Keratinocyte (primary cell): ENCODE data around the gene CYP46A1. TPM values are rescaled to one million over a fixed set of nuclear protein-coding genes. Genes with fewer than 3 reads are reported as not detected.

Experiments
- DNase-seq: peaks from one replicate; pipeline ENCODE4 v3.0.0-alpha.2; 2011; ENCODE audit warnings: low read depth, missing footprints, low spot score
- FAIRE-seq: peaks from 2 replicates; lab custom pipeline; 2011; peaks lifted over from hg19 to GRCh38; lab: Jason Lieb, UNC
- H2AFZ ChIP-seq: 2 replicates; pipeline ENCODE4 v1.6.0; 2012; ENCODE audit warnings: low read length, control low read depth, inconsistent platforms; ENCODE audit not compliant: control insufficient read depth
- H3K27ac ChIP-seq: 2 replicates; pipeline ENCODE4 v1.5.1; 2011; ENCODE audit warnings: low read length; ENCODE audit not compliant: control insufficient read depth, insufficient read depth
- H3K27me3 ChIP-seq: 3 replicates; pipeline ENCODE4 v1.6.0; 2011; ENCODE audit warnings: low read length; ENCODE audit not compliant: control insufficient read depth, insufficient read depth; ENCODE audit errors: extremely low read depth
- H3K36me3 ChIP-seq, 2 experiments: 2 replicates in 1 of 2; 3 replicates in 1 of 2; pipeline ENCODE4 v1.5.1; 2011; ENCODE audit warnings: low read length in 2 of 2, mild to moderate bottlenecking in 1 of 2; ENCODE audit not compliant: control insufficient read depth in 2 of 2, insufficient read depth in 2 of 2; ENCODE audit errors: extremely low read depth in 1 of 2
- H3K4me1 ChIP-seq: 3 replicates; pipeline ENCODE4 v1.5.1; 2011; ENCODE audit warnings: low read length; ENCODE audit not compliant: control insufficient read depth, insufficient read depth; ENCODE audit errors: extremely low read depth
- H3K4me2 ChIP-seq: 3 replicates; pipeline ENCODE4 v1.6.0; 2011; ENCODE audit warnings: low read depth, low read length; ENCODE audit not compliant: control insufficient read depth, insufficient read depth; ENCODE audit errors: extremely low read depth
- H3K4me3 ChIP-seq, 3 experiments: fragments of 200-600 bp in 1 of 3; sonication (generic) in 1 of 3; 2 replicates in 2 of 3; 3 replicates in 1 of 3; pipeline ENCODE4 v1.5.1; 2011 to 2016; ENCODE audit warnings: low read length in 3 of 3, mild to moderate bottlenecking in 3 of 3, control low read depth in 2 of 3, inconsistent platforms in 1 of 3, low read depth in 1 of 3, mixed read lengths in 1 of 3, mixed run types in 1 of 3, moderate library complexity in 1 of 3; ENCODE audit not compliant: control insufficient read depth in 2 of 3, insufficient read depth in 2 of 3; ENCODE audit errors: extremely low read depth in 1 of 3
- H3K79me2 ChIP-seq: 2 replicates; pipeline ENCODE4 v1.6.0; 2012; ENCODE audit warnings: low read length; ENCODE audit not compliant: control insufficient read depth, insufficient read depth
- H3K9ac ChIP-seq: 3 replicates; pipeline ENCODE4 v1.6.0; 2011; ENCODE audit warnings: low read length; ENCODE audit not compliant: control insufficient read depth, insufficient read depth; ENCODE audit errors: extremely low read depth
- H3K9me1 ChIP-seq: 3 replicates; pipeline ENCODE4 v1.6.0; 2011; ENCODE audit warnings: low read length; ENCODE audit not compliant: control insufficient read depth, insufficient read depth; ENCODE audit errors: extremely low read depth
- H3K9me3 ChIP-seq: 2 replicates; pipeline ENCODE4 v1.5.1; 2012; ENCODE audit warnings: low read depth, low read length; ENCODE audit not compliant: control insufficient read depth
- H4K20me1 ChIP-seq: 3 replicates; pipeline ENCODE4 v1.6.0; 2011; ENCODE audit warnings: low read length; ENCODE audit not compliant: control insufficient read depth, insufficient read depth; ENCODE audit errors: extremely low read depth
- EZH2 ChIP-seq: IDR thresholded peaks from one replicate; pipeline ENCODE4 v1.6.1; 2012; ENCODE audit warnings: inconsistent platforms, mild to moderate bottlenecking, low read length, moderate library complexity
- dilution Hi-C: fragments of 300-500 bp; cut with MboI; formaldehyde crosslinking; loops from one replicate; pipeline ENCODE4 v1.7.0; 2020; ENCODE audit warnings: low sequenced_read_pairs; ENCODE audit not compliant: extremely low pct_ligation_motif_present
- polyA plus RNA-seq, 5 experiments: library from polyadenylated mRNA; depleted of rRNA in 3 of 5; stranded (reverse) in 3 of 5; stranded (forward) in 1 of 5; unstranded in 1 of 5; fragments of >200 nt; gene quantifications; 1 replicate in 1 of 5; 2 replicates in 3 of 5; 3 replicates in 1 of 5; pipeline versions ENCODE4 v1.2.1 to v1.2.3, GENCODE V29; 2011 to 2012; ENCODE audit warnings: missing spikeins in 2 of 5, low read depth in 1 of 5, low replicate concordance in 1 of 5
- TF ChIP-seq, protein P1 (sequence below), 3 experiments: IDR thresholded peaks in 1 of 3; conservative IDR thresholded peaks in 1 of 3; optimal IDR thresholded peaks in 1 of 3; 2 replicates in 2 of 3; 3 replicates in 1 of 3; pipeline versions ENCODE3 to v1.5.1; 2011; ENCODE audit warnings: low read length in 3 of 3, mild to moderate bottlenecking in 3 of 3, moderate library complexity in 2 of 3, control low read depth in 1 of 3, inconsistent platforms in 1 of 3; ENCODE audit not compliant: insufficient read depth in 2 of 3; ENCODE audit errors: extremely low read depth in 1 of 3

Gene CYP46A1
- polyA plus RNA-seq, 1 donor (not counting 4 experiments of a cell fraction or from before 2014, with no cell fraction given), result 0.01 TPM

DNA sequence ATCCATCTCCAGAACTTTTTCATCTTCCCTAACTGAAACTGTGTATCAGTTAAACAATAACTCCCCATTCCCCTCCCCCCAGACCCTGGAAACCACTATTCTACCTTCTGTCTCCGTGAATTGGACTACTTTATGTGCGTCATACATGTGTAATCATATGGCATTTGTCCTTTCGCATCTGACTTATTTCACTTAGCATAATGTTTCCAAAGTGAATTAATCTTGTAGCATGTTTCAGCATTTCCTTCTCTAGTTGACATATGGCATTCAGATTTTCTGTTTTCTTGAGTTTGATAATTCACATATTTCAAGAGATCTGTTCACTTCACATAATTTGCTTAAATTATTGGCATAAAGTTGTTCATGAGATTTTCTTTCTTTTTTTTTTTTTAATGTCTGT, 9.8 kb downstream of the CYP46A1 start:
- Histone ChIP-seq H3K9me3 (no peaks in the 10 kb centered on the region), H3K79me2 (no peaks in the 10 kb centered on the region), H3K4me2 (no peak overlapping the region), H4K20me1 (no peaks in the 10 kb centered on the region), H3K9ac (no peak overlapping the region), H3K36me3 (no peaks in the 10 kb centered on the region), H2AFZ (no peak overlapping the region), H3K4me3 (no peak overlapping the region), H3K27me3 (peaks cover 22% of the 10 kb centered on the region), H3K4me1 (no peaks in the 10 kb centered on the region), H3K27ac (no peak overlapping the region), H3K9me1 (no peaks in the 10 kb centered on the region)
- dilution Hi-C loops, result no loop called here
- TF ChIP-seq EZH2, result no peak
- TF ChIP-seq, protein P1, sequence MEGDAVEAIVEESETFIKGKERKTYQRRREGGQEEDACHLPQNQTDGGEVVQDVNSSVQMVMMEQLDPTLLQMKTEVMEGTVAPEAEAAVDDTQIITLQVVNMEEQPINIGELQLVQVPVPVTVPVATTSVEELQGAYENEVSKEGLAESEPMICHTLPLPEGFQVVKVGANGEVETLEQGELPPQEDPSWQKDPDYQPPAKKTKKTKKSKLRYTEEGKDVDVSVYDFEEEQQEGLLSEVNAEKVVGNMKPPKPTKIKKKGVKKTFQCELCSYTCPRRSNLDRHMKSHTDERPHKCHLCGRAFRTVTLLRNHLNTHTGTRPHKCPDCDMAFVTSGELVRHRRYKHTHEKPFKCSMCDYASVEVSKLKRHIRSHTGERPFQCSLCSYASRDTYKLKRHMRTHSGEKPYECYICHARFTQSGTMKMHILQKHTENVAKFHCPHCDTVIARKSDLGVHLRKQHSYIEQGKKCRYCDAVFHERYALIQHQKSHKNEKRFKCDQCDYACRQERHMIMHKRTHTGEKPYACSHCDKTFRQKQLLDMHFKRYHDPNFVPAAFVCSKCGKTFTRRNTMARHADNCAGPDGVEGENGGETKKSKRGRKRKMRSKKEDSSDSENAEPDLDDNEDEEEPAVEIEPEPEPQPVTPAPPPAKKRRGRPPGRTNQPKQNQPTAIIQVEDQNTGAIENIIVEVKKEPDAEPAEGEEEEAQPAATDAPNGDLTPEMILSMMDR (optimal IDR thresholded peaks at IDR 0.05 in 1 of 3, IDR thresholded peaks at IDR 0.05 in 1 of 3, conservative IDR thresholded peaks at IDR 0.05 in 1 of 3; ENCODE audit: extremely low read depth in 1 of 3, insufficient read depth in 2 of 3, low read length in 3 of 3), result no peak
- FAIRE-seq, result no peak
- DNase-seq, result no peak

DNA sequence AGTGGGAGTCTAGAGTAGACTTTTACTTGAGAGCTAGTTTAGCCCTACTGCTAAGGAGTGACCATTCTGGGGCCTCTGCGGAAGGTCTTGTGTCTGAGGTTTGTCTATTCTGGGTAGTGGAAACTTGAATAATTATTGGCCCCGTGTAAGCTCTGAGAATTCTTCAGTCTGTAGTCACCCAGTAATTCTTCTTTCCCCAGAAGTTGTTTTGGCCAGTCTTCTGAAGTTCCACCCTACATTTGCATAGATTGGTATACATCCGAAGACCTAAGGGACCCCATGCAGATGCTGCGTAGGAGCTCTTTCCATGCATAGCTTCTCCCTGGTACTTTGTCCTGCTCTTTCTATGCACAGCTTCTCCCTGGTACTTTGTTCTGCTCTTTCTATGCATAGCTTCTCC, 12.8 kb downstream of the CYP46A1 start:
- no peak overlapping the region for H3K27ac ChIP-seq
- no peak overlapping the region for H2AFZ ChIP-seq
- FAIRE-seq (no peak), DNase-seq (no peak)
- H3K27me3 ChIP-seq, result peaks cover 13% of the 10 kb centered on the region
- no peaks in the 10 kb centered on the region for H3K36me3 ChIP-seq
- no peaks in the 10 kb centered on the region for H4K20me1 ChIP-seq
- no peaks in the 10 kb centered on the region for H3K79me2 ChIP-seq
- H3K9ac ChIP-seq, result no peak overlapping the region
- H3K9me1 ChIP-seq, result no peaks in the 10 kb centered on the region
- no peak overlapping the region for H3K4me3 ChIP-seq
- H3K4me1 ChIP-seq, result no peaks in the 10 kb centered on the region
- H3K4me2 ChIP-seq, result no peak overlapping the region
- dilution Hi-C loops, result no loop called here
- H3K9me3 ChIP-seq, result no peaks in the 10 kb centered on the region
- TF ChIP-seq EZH2, result no peak
- TF ChIP-seq, protein P1 (optimal IDR thresholded peaks at IDR 0.05 in 1 of 3, IDR thresholded peaks at IDR 0.05 in 1 of 3, conservative IDR thresholded peaks at IDR 0.05 in 1 of 3; ENCODE audit: extremely low read depth in 1 of 3, insufficient read depth in 2 of 3, low read length in 3 of 3), result no peak
